SK-N-MC (cell line): Measurements from ENCODE around the gene CXCL14.

Source experiments
- DNase-seq: peaks from one replicate; pipeline ENCODE4 v3.0.0-alpha.2; 2011; ENCODE audit warnings: low read depth, low spot score
- H3K27ac ChIP-seq: fragments of 200-600 bp; sonication (generic); 2 replicates; pipeline ENCODE4 v1.5.1; 2016; ENCODE audit warnings: mixed run types
- H3K36me3 ChIP-seq: fragments of 200-600 bp; sonication (generic); 2 replicates; pipeline ENCODE4 v1.6.1; 2017; ENCODE audit warnings: antibody characterized with exemption, low read length, mixed read lengths; ENCODE audit not compliant: insufficient read depth
- H3K4me3 ChIP-seq: fragments of 200-600 bp; sonication (generic); 2 replicates; pipeline ENCODE4 v1.5.1; 2016
- H3K9ac ChIP-seq: fragments of 200-600 bp; sonication (generic); 2 replicates; pipeline ENCODE4 v1.8.0; 2017; ENCODE audit warnings: mixed run types, mixed read lengths; ENCODE audit not compliant: insufficient read length
- H3K9me3 ChIP-seq: fragments of 200-600 bp; sonication (generic); 2 replicates; pipeline ENCODE4 v1.6.1; 2017; ENCODE audit warnings: low read depth, mild to moderate bottlenecking, antibody characterized with exemption, low read length, moderate library complexity, mixed read lengths
- EZH2 ChIP-seq: fragments of 200-600 bp; sonication (generic); IDR thresholded peaks from one replicate; pipeline ENCODE4 v1.6.1; 2017; ENCODE audit warnings: antibody characterized with exemption
- FOXP2 ChIP-seq: optimal IDR thresholded peaks from 2 replicates; pipeline ENCODE3; 2011; ENCODE audit warnings: mild to moderate bottlenecking, moderate library complexity; ENCODE audit not compliant: insufficient read depth; ENCODE audit errors: extremely low read length, control extremely low read depth
- POLR2AphosphoS5 ChIP-seq: IDR thresholded peaks from 2 replicates; pipeline ENCODE4 v1.6.1; 2012; ENCODE audit warnings: mild to moderate bottlenecking, low read depth, low read length, borderline replicate concordance

The CXCL14 gene

GRCh38 chr5:135578685-135579341 is at the start of gene CXCL14:
TSS of gene CXCL14 (minus strand) at chr5:135578991. CDS start at chr5:135578778, 213 bp downstream.
- Histone ChIP-seq H3K9me3 (no peaks in the 10 kb centered on the region), H3K27ac (no peak within 1 kb of the TSS), H3K36me3 (no peaks in the 10 kb centered on the region), H3K4me3 (peak within 1 kb of the TSS; percentile 52; the same call in 1 of the 2 replicates), H3K9ac (no peak within 1 kb of the TSS)
- no peak for TF ChIP-seq EZH2
- DNase-seq = no peak

- no peak overlapping the region for H3K4me3 ChIP-seq
- no peak overlapping the region for H3K9ac ChIP-seq
- no peaks in the 10 kb centered on the region for H3K9me3 ChIP-seq
- H3K27ac ChIP-seq = no peak overlapping the region
- no peak for DNase-seq
- H3K36me3 ChIP-seq = no peaks in the 10 kb centered on the region
- TF ChIP-seq FOXP2 = no peak
- no peak for TF ChIP-seq EZH2
- no peak for TF ChIP-seq POLR2AphosphoS5
Observed at GRCh38 chr5:135626636-135627035, 47.8 kb upstream of the CXCL14 start.

- H3K27ac ChIP-seq = no peak overlapping the region
- no peak for TF ChIP-seq EZH2
- no peak for TF ChIP-seq FOXP2
- no peak for TF ChIP-seq POLR2AphosphoS5
Observed at GRCh38 chr5:135625961-135626360, 47.2 kb upstream of the CXCL14 start.

GRCh38 chr5:135625486-135625885 is 46.7 kb upstream of the CXCL14 start:
- TF ChIP-seq EZH2 (no peak), FOXP2 (no peak)
- no peak overlapping the region for H3K27ac ChIP-seq
- no peak for DNase-seq
- H3K9ac ChIP-seq = no peak overlapping the region
- H3K36me3 ChIP-seq = no peaks in the 10 kb centered on the region
- H3K9me3 ChIP-seq = no peaks in the 10 kb centered on the region
- H3K4me3 ChIP-seq = no peak overlapping the region

More at GRCh38 chr5:135625961-135626360, 47.2 kb upstream of the CXCL14 start:
- Histone ChIP-seq H3K9me3 (no peaks in the 10 kb centered on the region), H3K4me3 (no peak overlapping the region), H3K9ac (no peak overlapping the region), H3K36me3 (no peaks in the 10 kb centered on the region)
- DNase-seq = no peak

- no peak for TF ChIP-seq FOXP2
- Histone ChIP-seq H3K4me3 (no peak overlapping the region), H3K9ac (no peak overlapping the region), H3K27ac (no peak overlapping the region), H3K9me3 (no peaks in the 10 kb centered on the region), H3K36me3 (no peaks in the 10 kb centered on the region)
- no peak for DNase-seq
Observed at GRCh38 chr5:135625061-135625460, 46.3 kb upstream of the CXCL14 start.

- H3K4me3 ChIP-seq = no peak overlapping the region
- no peaks in the 10 kb centered on the region for H3K9me3 ChIP-seq
- no peaks in the 10 kb centered on the region for H3K36me3 ChIP-seq
- DNase-seq = no peak
- no peak overlapping the region for H3K27ac ChIP-seq
- H3K9ac ChIP-seq = no peak overlapping the region
- TF ChIP-seq FOXP2 = no peak
- TF ChIP-seq POLR2AphosphoS5 = no peak
- TF ChIP-seq EZH2 = no peak
Observed at GRCh38 chr5:135623186-135623715, 44.5 kb upstream of the CXCL14 start.

GRCh38 chr5:135615581-135616260 is 36.9 kb upstream of the CXCL14 start:
- Histone ChIP-seq H3K4me3 (no peak overlapping the region), H3K27ac (no peak overlapping the region), H3K9ac (no peak overlapping the region), H3K9me3 (no peaks in the 10 kb centered on the region), H3K36me3 (no peaks in the 10 kb centered on the region)
- no peak for DNase-seq
- TF ChIP-seq FOXP2 (no peak), POLR2AphosphoS5 (no peak)

- no peak overlapping the region for H3K9ac ChIP-seq
- no peak overlapping the region for H3K27ac ChIP-seq
- H3K36me3 ChIP-seq = no peaks in the 10 kb centered on the region
- no peaks in the 10 kb centered on the region for H3K9me3 ChIP-seq
- H3K4me3 ChIP-seq = no peak overlapping the region
- DNase-seq = no peak
- no peak for TF ChIP-seq EZH2
- no peak for TF ChIP-seq FOXP2
- TF ChIP-seq POLR2AphosphoS5 = no peak
Observed at GRCh38 chr5:135615171-135615570, 36.4 kb upstream of the CXCL14 start.

GRCh38 chr5:135609981-135610380 is 31.2 kb upstream of the CXCL14 start:
- H3K36me3 ChIP-seq = no peaks in the 10 kb centered on the region
- H3K4me3 ChIP-seq = no peak overlapping the region
- no peak for TF ChIP-seq FOXP2
- TF ChIP-seq POLR2AphosphoS5 = no peak
- TF ChIP-seq EZH2 = no peak
- H3K9ac ChIP-seq = no peak overlapping the region
- no peaks in the 10 kb centered on the region for H3K9me3 ChIP-seq
- DNase-seq = no peak
- H3K27ac ChIP-seq = no peak overlapping the region
